DOHH2 (cell line): ENCODE data around the gene SLC39A9.

Source experiments
- CTCF ChIP-seq: fragments of 200-600 bp; sonication (generic); IDR thresholded peaks from one replicate; pipeline ENCODE4 v1.5.1; 2014; ENCODE audit warnings: antibody characterized with exemption, mild to moderate bottlenecking, low read depth, low read length; ENCODE audit not compliant: poor library complexity, severe bottlenecking
- EZH2phosphoT487 ChIP-seq: fragments of 200-600 bp; sonication (generic); IDR thresholded peaks from 2 replicates; pipeline ENCODE4 v1.6.1; 2017; ENCODE audit warnings: borderline replicate concordance, mild to moderate bottlenecking, antibody characterized with exemption, low read length, moderate library complexity, mixed read lengths

GRCh38 chr14:69363055-69363454, 35.4 kb upstream of the SLC39A9 start:
- peak; percentile 28 for TF ChIP-seq CTCF
- no peak for TF ChIP-seq EZH2phosphoT487
